ENCODE results near the gene ENTPD2. TPM values are rescaled to one million over a fixed set of nuclear protein-coding genes. Genes with fewer than 3 reads are reported as not detected.

Gene ENTPD2
- total RNA-seq, 2 experiments from 2014 or later: 0.16 TPM; not detected in 1

GRCh38 chr9:137082222-137082924 is 28.5 kb upstream of the ENTPD2 start:
- BruUV-seq (replicated peaks): no TSS peak
- POLR2A ChIA-PET: no interaction called here
- Histone ChIP-seq H3K9me3 (ENCODE audit: low read length) (no peaks in the 10 kb centered on the region), H4K20me1 (ENCODE audit: insufficient read depth, low read length) (no peaks in the 10 kb centered on the region), H3K4me3 (ENCODE audit: low read depth, low read length, poor library complexity, severe bottlenecking) (no peak overlapping the region), H3K79me2 (ENCODE audit: insufficient read depth, low read depth, low read length) (no peaks in the 10 kb centered on the region; the same call in 1 of the 2 replicates), H2AFZ (ENCODE audit: low read length) (no peak overlapping the region), H3K4me1 (ENCODE audit: insufficient read depth, low read length, poor library complexity, severe bottlenecking) (peaks cover 17% of the 10 kb centered on the region), H3K9me2 (ENCODE audit: insufficient read depth, low read length) (no peaks in the 10 kb centered on the region), H3K27ac (ENCODE audit: low read depth, low read length, poor library complexity, severe bottlenecking) (no peak overlapping the region), H3K36me3 (ENCODE audit: insufficient read depth, low read length) (no peaks in the 10 kb centered on the region), H3K4me2 (ENCODE audit: low read length) (no peak overlapping the region)
- intact Hi-C loops (cut with micrococcal nuclease; ENCODE audit: unreplicated experiment): no loop called here
- CTCF ChIA-PET (ENCODE audit: unreplicated experiment): interaction anchor here (0.6 kb wide), 1 partner anchor 143 kb away, joined by 3 read pairs; the partner anchor contains the start of gene CYSRT1
- DNase-seq (ENCODE audit: low spot score): no peak
- no peak for TF ChIP-seq CTCF (conservative IDR thresholded peaks at IDR 0.05; ENCODE audit: low read length)
- no peak for TF ChIP-seq EZH2phosphoT487 (IDR thresholded peaks at IDR 0.05; ENCODE audit: borderline replicate concordance, low read depth, low read length)

GRCh38 chr9:137080260-137081122 is 26.6 kb upstream of the ENTPD2 start:
- Histone ChIP-seq H2AFZ (ENCODE audit: low read length) (no peak overlapping the region), H3K4me3 (ENCODE audit: low read depth, low read length, poor library complexity, severe bottlenecking) (no peak overlapping the region), H3K36me3 (ENCODE audit: insufficient read depth, low read length) (no peaks in the 10 kb centered on the region), H3K9me3 (ENCODE audit: low read length) (no peaks in the 10 kb centered on the region), H4K20me1 (ENCODE audit: insufficient read depth, low read length) (no peaks in the 10 kb centered on the region), H3K9me2 (ENCODE audit: insufficient read depth, low read length) (no peaks in the 10 kb centered on the region), H3K79me2 (ENCODE audit: insufficient read depth, low read depth, low read length) (no peaks in the 10 kb centered on the region), H3K27ac (ENCODE audit: low read depth, low read length, poor library complexity, severe bottlenecking) (no peak overlapping the region), H3K4me2 (ENCODE audit: low read length) (no peak overlapping the region), H3K4me1 (ENCODE audit: insufficient read depth, low read length, poor library complexity, severe bottlenecking) (peaks cover 19% of the 10 kb centered on the region)
- intact Hi-C loops (cut with micrococcal nuclease; ENCODE audit: unreplicated experiment): no loop called here
- no TSS peak for BruUV-seq (replicated peaks)
- no peak for DNase-seq (ENCODE audit: low spot score)
- ChIA-PET POLR2A (no interaction called here), CTCF (ENCODE audit: unreplicated experiment) (no interaction called here)
- TF ChIP-seq CTCF (conservative IDR thresholded peaks at IDR 0.05; ENCODE audit: low read length) (no peak), EZH2phosphoT487 (IDR thresholded peaks at IDR 0.05; ENCODE audit: borderline replicate concordance, low read depth, low read length) (no peak)

- ChIA-PET CTCF (ENCODE audit: unreplicated experiment) (no interaction called here), POLR2A (no interaction called here)
- H3K4me2 ChIP-seq (ENCODE audit: low read length): no peak overlapping the region
- no peak overlapping the region for H3K4me3 ChIP-seq (ENCODE audit: low read depth, low read length, poor library complexity, severe bottlenecking)
- no peaks in the 10 kb centered on the region for H3K79me2 ChIP-seq (ENCODE audit: insufficient read depth, low read depth, low read length)
- DNase-seq (ENCODE audit: low spot score): no peak
- H3K36me3 ChIP-seq (ENCODE audit: insufficient read depth, low read length): no peaks in the 10 kb centered on the region
- no peaks in the 10 kb centered on the region for H4K20me1 ChIP-seq (ENCODE audit: insufficient read depth, low read length)
- TF ChIP-seq EZH2phosphoT487 (IDR thresholded peaks at IDR 0.05; ENCODE audit: borderline replicate concordance, low read depth, low read length) (no peak), CTCF (conservative IDR thresholded peaks at IDR 0.05; ENCODE audit: low read length) (no peak)
- no TSS peak for BruUV-seq (replicated peaks)
- intact Hi-C loops (cut with micrococcal nuclease; ENCODE audit: unreplicated experiment): no loop called here
- H2AFZ ChIP-seq (ENCODE audit: low read length): no peak overlapping the region
- peaks cover 18% of the 10 kb centered on the region for H3K4me1 ChIP-seq (ENCODE audit: insufficient read depth, low read length, poor library complexity, severe bottlenecking)
- no peaks in the 10 kb centered on the region for H3K9me2 ChIP-seq (ENCODE audit: insufficient read depth, low read length)
- no peaks in the 10 kb centered on the region for H3K9me3 ChIP-seq (ENCODE audit: low read length)
- no peak overlapping the region for H3K27ac ChIP-seq (ENCODE audit: low read depth, low read length, poor library complexity, severe bottlenecking)
These were observed 25.5 kb upstream of the ENTPD2 start for GRCh38 chr9:137079401-137079787.

All from OCI-LY7 (cell line).